ENCODE measurements around the gene SLC9A2. TPM values are rescaled to one million over a fixed set of nuclear protein-coding genes. Genes with fewer than 3 reads are reported as not detected.

The SLC9A2 gene
- total and polyA plus RNA-seq, 2 donors (not counting 1 experiment from before 2014, with no cell fraction given) = not detected

DNA sequence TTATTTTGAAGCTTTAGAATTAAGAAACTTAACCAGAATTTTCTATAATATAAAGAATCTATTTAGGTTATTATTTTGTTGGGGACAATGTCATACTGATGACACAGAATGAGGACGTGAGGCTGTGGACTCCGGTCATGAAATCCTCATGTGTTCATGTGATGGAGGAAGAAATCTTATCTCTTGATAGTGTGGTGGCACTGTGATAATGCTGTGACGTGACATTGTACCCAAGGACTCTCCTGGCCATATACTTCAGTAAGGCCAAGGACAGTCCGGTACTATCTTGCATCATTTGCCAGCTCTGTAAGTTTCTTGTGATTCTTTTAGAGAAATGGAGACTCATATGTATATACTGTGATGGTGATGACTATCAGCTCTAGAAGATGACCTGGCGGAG, 59.1 kb downstream of the SLC9A2 start:
- H3K4me1 Mint-ChIP-seq = no peaks in the 10 kb centered on the region
- H3K79me2 ChIP-seq (ENCODE audit: control insufficient read depth, insufficient read depth, low read length) = no peaks in the 10 kb centered on the region
- no peak overlapping the region for H3K4me2 ChIP-seq (replicated peaks; ENCODE audit: low read depth, low read length, poor library complexity, severe bottlenecking)
- H3K27me3 Mint-ChIP-seq = peaks cover 20% of the 10 kb centered on the region
- DNase-seq (no peak), ATAC-seq (ENCODE audit: low read depth) (no peak)
- no peak overlapping the region for H3K4me3 ChIP-seq (ENCODE audit: control extremely low read depth in 1 of 5, extremely low read depth in 1 of 5, insufficient read depth in 1 of 5, low read depth in 2 of 5, low read length in 4 of 5)
- H3K9me3 ChIP-seq (ENCODE audit: control extremely low read depth in 1 of 3, control insufficient read depth in 2 of 3, insufficient read depth in 1 of 3, low read length in 2 of 3) = peaks cover 0 to 2% (median 0%) of the 10 kb centered on the region in 3 donors
- TF ChIP-seq, protein P1, sequence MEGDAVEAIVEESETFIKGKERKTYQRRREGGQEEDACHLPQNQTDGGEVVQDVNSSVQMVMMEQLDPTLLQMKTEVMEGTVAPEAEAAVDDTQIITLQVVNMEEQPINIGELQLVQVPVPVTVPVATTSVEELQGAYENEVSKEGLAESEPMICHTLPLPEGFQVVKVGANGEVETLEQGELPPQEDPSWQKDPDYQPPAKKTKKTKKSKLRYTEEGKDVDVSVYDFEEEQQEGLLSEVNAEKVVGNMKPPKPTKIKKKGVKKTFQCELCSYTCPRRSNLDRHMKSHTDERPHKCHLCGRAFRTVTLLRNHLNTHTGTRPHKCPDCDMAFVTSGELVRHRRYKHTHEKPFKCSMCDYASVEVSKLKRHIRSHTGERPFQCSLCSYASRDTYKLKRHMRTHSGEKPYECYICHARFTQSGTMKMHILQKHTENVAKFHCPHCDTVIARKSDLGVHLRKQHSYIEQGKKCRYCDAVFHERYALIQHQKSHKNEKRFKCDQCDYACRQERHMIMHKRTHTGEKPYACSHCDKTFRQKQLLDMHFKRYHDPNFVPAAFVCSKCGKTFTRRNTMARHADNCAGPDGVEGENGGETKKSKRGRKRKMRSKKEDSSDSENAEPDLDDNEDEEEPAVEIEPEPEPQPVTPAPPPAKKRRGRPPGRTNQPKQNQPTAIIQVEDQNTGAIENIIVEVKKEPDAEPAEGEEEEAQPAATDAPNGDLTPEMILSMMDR (IDR thresholded peaks at IDR 0.05) = no peak
- no peak for TF ChIP-seq EZH2 (IDR thresholded peaks at IDR 0.05; ENCODE audit: borderline replicate concordance, insufficient read depth, low read depth, low read length, poor library complexity, severe bottlenecking)
- CTCF ChIA-PET = no interaction called here
- no peak overlapping the region for H3K9ac ChIP-seq (ENCODE audit: low read length)
- H3K4me1 ChIP-seq (ENCODE audit: control insufficient read depth in 2 of 2, insufficient read depth in 2 of 2, low read length in 2 of 2) = no peaks in the 10 kb centered on the region
- no peak overlapping the region for H3K27ac ChIP-seq (ENCODE audit: low read length in 2 of 2)
- intact Hi-C loops (cut with micrococcal nuclease) = no loop called here
- H3K27ac Mint-ChIP-seq = no peak overlapping the region
- no peak overlapping the region for H2AFZ ChIP-seq (ENCODE audit: insufficient read depth, low read depth, low read length, poor library complexity, severe bottlenecking)
- H3K4me3 Mint-ChIP-seq = no peak overlapping the region
- H3K9me3 Mint-ChIP-seq (ENCODE audit: insufficient read depth) = no peaks in the 10 kb centered on the region
- H3K27me3 ChIP-seq (replicated peaks in 1 of 4; ENCODE audit: control extremely low read depth in 1 of 4, control insufficient read depth in 3 of 4, insufficient read depth in 4 of 4, low read length in 3 of 4) = no peaks in the 10 kb centered on the region
- no peaks in the 10 kb centered on the region for H3K36me3 ChIP-seq (replicated peaks in 1 of 2; ENCODE audit: control extremely low read depth in 1 of 2, control insufficient read depth in 1 of 2, extremely low read depth in 1 of 2, insufficient read depth in 2 of 2, low read length in 1 of 2)
- POLR2A ChIA-PET = no interaction called here
- 100% methylated on average over 3 of the region's 5 CpGs for WGBS (ENCODE audit: insufficient coverage)
- H4K20me1 ChIP-seq (ENCODE audit: control insufficient read depth, insufficient read depth, low read length, poor library complexity, severe bottlenecking) = no peaks in the 10 kb centered on the region

- peaks cover 9% of the 10 kb centered on the region for H3K27me3 Mint-ChIP-seq
- Histone ChIP-seq H3K4me3 (ENCODE audit: control extremely low read depth in 1 of 5, extremely low read depth in 1 of 5, insufficient read depth in 1 of 5, low read depth in 2 of 5, low read length in 4 of 5) (no peak overlapping the region), H4K20me1 (ENCODE audit: control insufficient read depth, insufficient read depth, low read length, poor library complexity, severe bottlenecking) (no peaks in the 10 kb centered on the region), H3K79me2 (ENCODE audit: control insufficient read depth, insufficient read depth, low read length) (no peaks in the 10 kb centered on the region), H3K36me3 (replicated peaks in 1 of 2; ENCODE audit: control extremely low read depth in 1 of 2, control insufficient read depth in 1 of 2, extremely low read depth in 1 of 2, insufficient read depth in 2 of 2, low read length in 1 of 2) (no peaks in the 10 kb centered on the region), H3K9me3 (ENCODE audit: control extremely low read depth in 1 of 3, control insufficient read depth in 2 of 3, insufficient read depth in 1 of 3, low read length in 2 of 3) (no peaks in the 10 kb centered on the region), H3K9ac (ENCODE audit: low read length) (no peak overlapping the region), H3K4me1 (ENCODE audit: control insufficient read depth in 2 of 2, insufficient read depth in 2 of 2, low read length in 2 of 2) (peaks cover 7 to 8% of the 10 kb centered on the region in 2 donors), H3K27me3 (replicated peaks in 1 of 4; ENCODE audit: control extremely low read depth in 1 of 4, control insufficient read depth in 3 of 4, insufficient read depth in 4 of 4, low read length in 3 of 4) (no peaks in the 10 kb centered on the region), H3K4me2 (replicated peaks; ENCODE audit: low read depth, low read length, poor library complexity, severe bottlenecking) (peak overlapping the region; percentile 14), H3K27ac (ENCODE audit: low read length in 2 of 2) (no peak overlapping the region), H2AFZ (ENCODE audit: insufficient read depth, low read depth, low read length, poor library complexity, severe bottlenecking) (peak overlapping the region; percentile 3)
- WGBS (ENCODE audit: insufficient coverage) = 49% methylated on average over 6 of the region's 11 CpGs
- no peak for TF ChIP-seq EZH2 (IDR thresholded peaks at IDR 0.05; ENCODE audit: borderline replicate concordance, insufficient read depth, low read depth, low read length, poor library complexity, severe bottlenecking)
- TF ChIP-seq, protein P1 (IDR thresholded peaks at IDR 0.05) = no peak
- H3K9me3 Mint-ChIP-seq (ENCODE audit: insufficient read depth) = no peaks in the 10 kb centered on the region
- ChIA-PET POLR2A (no interaction called here), CTCF (no interaction called here)
- DNase-seq (peak; percentile 10), ATAC-seq (ENCODE audit: low read depth) (no peak)
- intact Hi-C loops (cut with micrococcal nuclease) = no loop called here
- no peak overlapping the region for H3K27ac Mint-ChIP-seq
- H3K4me3 Mint-ChIP-seq = no peak overlapping the region
- no peaks in the 10 kb centered on the region for H3K4me1 Mint-ChIP-seq
These were observed 67.4 kb downstream of the SLC9A2 start for GRCh38 chr2:102686479-102687439.

Data from B cell (primary cell).